OCI-LY1 (cell line): ENCODE results near the gene EOMES.

Experiments used
- EZH2 ChIP-seq: fragments of 200-600 bp; sonication (generic), shearing (Covaris generic); IDR thresholded peaks from 2 replicates; pipeline ENCODE4 v1.8.0; 2017; ENCODE audit warnings: borderline replicate concordance, mixed run types, mild to moderate bottlenecking, antibody characterized with exemption, low read length, moderate library complexity, mixed read lengths
- TF ChIP-seq, protein P1 (sequence below): fragments of 200-600 bp; sonication (generic), shearing (Covaris generic); IDR thresholded peaks from 2 replicates; pipeline ENCODE4 v1.5.1; 2017; ENCODE audit warnings: mild to moderate bottlenecking, antibody characterized with exemption, low read length, moderate library complexity, mixed read lengths

GRCh38 chr3:27685474-27685873 is 36.6 kb downstream of the EOMES start:
- TF ChIP-seq, protein P1, sequence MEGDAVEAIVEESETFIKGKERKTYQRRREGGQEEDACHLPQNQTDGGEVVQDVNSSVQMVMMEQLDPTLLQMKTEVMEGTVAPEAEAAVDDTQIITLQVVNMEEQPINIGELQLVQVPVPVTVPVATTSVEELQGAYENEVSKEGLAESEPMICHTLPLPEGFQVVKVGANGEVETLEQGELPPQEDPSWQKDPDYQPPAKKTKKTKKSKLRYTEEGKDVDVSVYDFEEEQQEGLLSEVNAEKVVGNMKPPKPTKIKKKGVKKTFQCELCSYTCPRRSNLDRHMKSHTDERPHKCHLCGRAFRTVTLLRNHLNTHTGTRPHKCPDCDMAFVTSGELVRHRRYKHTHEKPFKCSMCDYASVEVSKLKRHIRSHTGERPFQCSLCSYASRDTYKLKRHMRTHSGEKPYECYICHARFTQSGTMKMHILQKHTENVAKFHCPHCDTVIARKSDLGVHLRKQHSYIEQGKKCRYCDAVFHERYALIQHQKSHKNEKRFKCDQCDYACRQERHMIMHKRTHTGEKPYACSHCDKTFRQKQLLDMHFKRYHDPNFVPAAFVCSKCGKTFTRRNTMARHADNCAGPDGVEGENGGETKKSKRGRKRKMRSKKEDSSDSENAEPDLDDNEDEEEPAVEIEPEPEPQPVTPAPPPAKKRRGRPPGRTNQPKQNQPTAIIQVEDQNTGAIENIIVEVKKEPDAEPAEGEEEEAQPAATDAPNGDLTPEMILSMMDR = no peak
- no peak for TF ChIP-seq EZH2
